Activated B cell treated with CpG ODN at 0.5 μM for 24 hours (primary cell): ENCODE data around the gene LRRIQ3. TPM values are rescaled to one million over a fixed set of nuclear protein-coding genes. Genes with fewer than 3 reads are reported as not detected.

Experiments used
- ATAC-seq: fragments of 200-7000 bp; cut with Tn5 transposase; one replicate; pipeline ENCODE4 v1.10.0; 2021; ENCODE audit warnings: low read depth, mild to moderate bottlenecking, moderate library complexity
- CTCF ChIA-PET: fragments of 350-600 bp; sonication (Branson Sonifier 250); formaldehyde crosslinking; loops from one replicate; lab custom pipeline; 2021; ENCODE audit warnings: antibody characterized with exemption; lab: Charles Lee
- POLR2A ChIA-PET: fragments of 350-600 bp; sonication (Branson Sonifier 250); formaldehyde crosslinking; loops from one replicate; lab custom pipeline; 2021; ENCODE audit warnings: antibody characterized with exemption; lab: Charles Lee
- DNase-seq: peaks from one replicate; pipeline ENCODE4 v3.0.0; 2022
- H3K27ac Mint-ChIP-seq: one replicate; pipeline ENCODE4 v1.8.0; 2020; ENCODE audit warnings: mixed read lengths
- H3K27me3 Mint-ChIP-seq: one replicate; pipeline ENCODE4 v1.8.0; 2021; ENCODE audit warnings: mixed read lengths
- H3K36me3 Mint-ChIP-seq: one replicate; pipeline ENCODE4 v1.8.0; 2021; ENCODE audit warnings: low read depth, mixed read lengths
- H3K4me1 Mint-ChIP-seq: one replicate; pipeline ENCODE4 v1.8.0; 2021; ENCODE audit warnings: mixed read lengths
- H3K4me3 Mint-ChIP-seq: one replicate; pipeline ENCODE4 v1.8.0; 2020; ENCODE audit warnings: mild to moderate bottlenecking, mixed read lengths
- H3K9me3 Mint-ChIP-seq: one replicate; pipeline ENCODE4 v1.8.0; 2020; ENCODE audit warnings: mixed read lengths
- intact Hi-C: fragments of 100-400 bp; cut with micrococcal nuclease; formaldehyde crosslinking; loops from one replicate; pipeline ENCODE4 v1.15.1; 2024
- total RNA-seq: library from RNA; stranded (reverse); gene quantifications from 2 replicates; pipeline ENCODE4 v1.2.3, GENCODE V29; 2022
- TF ChIP-seq, protein P1 (sequence below): fragments of 200-600 bp; IDR thresholded peaks from one replicate; pipeline ENCODE4 v1.8.0; 2022; ENCODE audit warnings: antibody characterized with exemption, mild to moderate bottlenecking

Gene LRRIQ3
- total RNA-seq, 1 donor from 2014 or later, result 1.00 TPM

GRCh38 chr1:74237035-74237434 lies 39.1 kb upstream of the LRRIQ3 start:
- intact Hi-C loops, result no loop called here
- ATAC-seq (no peak), DNase-seq (no peak)
- Mint-ChIP-seq H3K27me3 (no peaks in the 10 kb centered on the region), H3K4me3 (no peak overlapping the region), H3K27ac (no peak overlapping the region), H3K4me1 (no peaks in the 10 kb centered on the region), H3K9me3 (peaks cover 3% of the 10 kb centered on the region), H3K36me3 (no peaks in the 10 kb centered on the region)
- ChIA-PET CTCF (no interaction called here), POLR2A (no interaction called here)
- TF ChIP-seq, protein P1, sequence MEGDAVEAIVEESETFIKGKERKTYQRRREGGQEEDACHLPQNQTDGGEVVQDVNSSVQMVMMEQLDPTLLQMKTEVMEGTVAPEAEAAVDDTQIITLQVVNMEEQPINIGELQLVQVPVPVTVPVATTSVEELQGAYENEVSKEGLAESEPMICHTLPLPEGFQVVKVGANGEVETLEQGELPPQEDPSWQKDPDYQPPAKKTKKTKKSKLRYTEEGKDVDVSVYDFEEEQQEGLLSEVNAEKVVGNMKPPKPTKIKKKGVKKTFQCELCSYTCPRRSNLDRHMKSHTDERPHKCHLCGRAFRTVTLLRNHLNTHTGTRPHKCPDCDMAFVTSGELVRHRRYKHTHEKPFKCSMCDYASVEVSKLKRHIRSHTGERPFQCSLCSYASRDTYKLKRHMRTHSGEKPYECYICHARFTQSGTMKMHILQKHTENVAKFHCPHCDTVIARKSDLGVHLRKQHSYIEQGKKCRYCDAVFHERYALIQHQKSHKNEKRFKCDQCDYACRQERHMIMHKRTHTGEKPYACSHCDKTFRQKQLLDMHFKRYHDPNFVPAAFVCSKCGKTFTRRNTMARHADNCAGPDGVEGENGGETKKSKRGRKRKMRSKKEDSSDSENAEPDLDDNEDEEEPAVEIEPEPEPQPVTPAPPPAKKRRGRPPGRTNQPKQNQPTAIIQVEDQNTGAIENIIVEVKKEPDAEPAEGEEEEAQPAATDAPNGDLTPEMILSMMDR, result no peak

DNA sequence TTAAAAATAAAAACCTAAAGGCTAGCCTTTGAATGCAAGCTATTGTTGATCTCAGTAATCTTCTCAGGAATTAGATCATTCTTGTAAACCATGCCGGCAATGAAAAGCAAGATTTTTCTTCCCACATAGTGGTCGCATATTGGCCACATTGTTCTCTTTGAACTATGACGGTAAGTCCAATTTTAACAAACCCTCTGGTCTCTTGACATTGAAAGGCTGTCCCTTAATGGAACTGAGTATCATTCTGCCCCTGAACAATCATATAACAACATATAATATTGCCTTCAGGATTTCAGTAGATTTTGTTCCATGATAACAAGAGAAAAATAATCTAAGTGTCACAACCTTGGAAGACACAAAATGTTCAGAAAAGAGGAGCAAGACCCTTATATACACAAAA lies 38.5 kb upstream of the LRRIQ3 start:
- no peak for DNase-seq
- no peak overlapping the region for H3K4me3 Mint-ChIP-seq
- H3K27ac Mint-ChIP-seq, result no peak overlapping the region
- peaks cover 3% of the 10 kb centered on the region for H3K9me3 Mint-ChIP-seq
- H3K36me3 Mint-ChIP-seq, result no peaks in the 10 kb centered on the region
- ChIA-PET CTCF (no interaction called here), POLR2A (no interaction called here)
- TF ChIP-seq, protein P1, result no peak
- ATAC-seq, result no peak
- intact Hi-C loops, result no loop called here
- no peaks in the 10 kb centered on the region for H3K27me3 Mint-ChIP-seq
- no peaks in the 10 kb centered on the region for H3K4me1 Mint-ChIP-seq

GRCh38 chr1:74235153-74235552 lies 37.2 kb upstream of the LRRIQ3 start, which contains the start of gene TNNI3K:
Gene TNNI3K (plus strand): TSS chr1:74235387. CDS start chr1:74235452, 65 bp downstream.
- DNase-seq, result no peak
- H3K4me1 Mint-ChIP-seq, result no peaks in the 10 kb centered on the region
- POLR2A ChIA-PET, result no interaction called here
- no peak for ATAC-seq
- CTCF ChIA-PET, result no interaction called here
- H3K36me3 Mint-ChIP-seq, result no peaks in the 10 kb centered on the region
- no peaks in the 10 kb centered on the region for H3K27me3 Mint-ChIP-seq
- peaks cover 5% of the 10 kb centered on the region for H3K9me3 Mint-ChIP-seq
- TF ChIP-seq, protein P1, result no peak
- H3K27ac Mint-ChIP-seq, result no peak within 1 kb of the TSS
- intact Hi-C loops, result no loop called here
- H3K4me3 Mint-ChIP-seq, result no peak within 1 kb of the TSS

DNA sequence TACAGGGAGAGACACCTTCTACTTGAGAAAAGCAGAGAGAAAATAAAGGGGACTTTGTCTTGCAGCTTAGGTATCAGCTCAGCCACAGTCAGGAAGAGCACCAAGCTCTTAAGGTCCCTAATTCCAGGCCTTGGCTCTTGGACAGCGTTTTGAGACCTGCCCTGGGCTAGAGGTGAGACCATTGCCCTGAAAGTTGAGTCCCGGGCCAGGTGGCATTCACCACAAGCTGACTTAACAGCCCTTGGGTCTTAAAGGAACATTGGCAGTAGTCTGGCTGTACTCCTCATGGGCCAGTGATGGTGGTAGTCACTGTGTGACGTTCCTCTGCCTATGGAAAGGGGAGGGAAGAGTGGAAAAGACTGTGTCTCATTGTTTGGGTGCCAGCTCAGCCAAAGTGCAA lies 25.5 kb upstream of the LRRIQ3 start:
- Mint-ChIP-seq H3K27ac (no peak overlapping the region), H3K27me3 (no peaks in the 10 kb centered on the region), H3K4me1 (no peaks in the 10 kb centered on the region), H3K36me3 (no peaks in the 10 kb centered on the region), H3K4me3 (no peak overlapping the region), H3K9me3 (peaks cover 23% of the 10 kb centered on the region)
- ChIA-PET POLR2A (no interaction called here), CTCF (no interaction called here)
- TF ChIP-seq, protein P1, result no peak
- DNase-seq (no peak), ATAC-seq (no peak)
- intact Hi-C loops, result no loop called here

GRCh38 chr1:74222701-74223100 lies 24.7 kb upstream of the LRRIQ3 start:
- no peaks in the 10 kb centered on the region for H3K36me3 Mint-ChIP-seq
- H3K27me3 Mint-ChIP-seq, result no peaks in the 10 kb centered on the region
- TF ChIP-seq, protein P1, result no peak
- CTCF ChIA-PET, result no interaction called here
- no peaks in the 10 kb centered on the region for H3K4me1 Mint-ChIP-seq
- H3K4me3 Mint-ChIP-seq, result no peak overlapping the region
- intact Hi-C loops, result no loop called here
- peaks cover 21% of the 10 kb centered on the region for H3K9me3 Mint-ChIP-seq
- ATAC-seq, result no peak
- POLR2A ChIA-PET, result no interaction called here
- DNase-seq, result no peak
- H3K27ac Mint-ChIP-seq, result no peak overlapping the region
